HCT116 (cell line): Measurements from ENCODE around the gene LACC1. TPM values are rescaled to one million over a fixed set of nuclear protein-coding genes. Genes with fewer than 3 reads are reported as not detected.

Experiments used
- ATAC-seq: fragments of 200-7000 bp; cut with Tn5 transposase; 2 replicates; pipeline ENCODE4 v1.9.1; 2020; ENCODE audit warnings: mild to moderate bottlenecking, moderate library complexity
- BruUV-seq: library from RNA; stranded (reverse); fragments of 400-500 nt; replicated peaks from 2 replicates; lab custom pipeline; 2021; lab: Mats Ljungman, UMichigan
- CTCF ChIA-PET: fragments of 300-600 bp; sonication (Branson Sonifier 250); formaldehyde crosslinking; loops from one replicate; lab custom pipeline; 2021; ENCODE audit warnings: antibody characterized with exemption; lab: Charles Lee
- POLR2A ChIA-PET: fragments of 300-600, 350-600 bp; sonication (Branson Sonifier 250); formaldehyde crosslinking; loops from one replicate; lab custom pipeline; 2021; ENCODE audit warnings: antibody characterized with exemption; lab: Charles Lee
- RAD21 ChIA-PET, 2 experiments: fragments of 300-600 bp; sonication (Branson Sonifier 250); formaldehyde crosslinking; loops; one replicate each; lab custom pipeline; 2023; ENCODE audit warnings: low total read pairs in 2 of 2; ENCODE audit not compliant: uncharacterized antibody in 2 of 2, unreplicated experiment in 2 of 2, low non-redundant PET in 1 of 2; lab: Charles Lee
- DNase-seq: peaks from one replicate; pipeline ENCODE4 v3.0.0-alpha.2; 2010; ENCODE audit warnings: low read depth, low spot score
- H2AFZ ChIP-seq: fragments of 200-600 bp; shearing (Covaris generic), sonication (generic); 2 replicates; pipeline ENCODE4 v1.6.1; 2017; ENCODE audit warnings: low read depth, mixed run types, mixed read lengths, antibody characterized with exemption, low read length; ENCODE audit not compliant: poor library complexity, severe bottlenecking
- H3K27ac ChIP-seq: 2 replicates; pipeline ENCODE4 v1.5.1; 2012; ENCODE audit warnings: low read depth, low read length
- H3K27me3 ChIP-seq: fragments of 200-600 bp; sonication (generic); 2 replicates; pipeline ENCODE4 v1.6.1; 2016; ENCODE audit warnings: mixed run types, low read length, mixed read lengths; ENCODE audit not compliant: insufficient read depth
- H3K36me3 ChIP-seq, 2 experiments: fragments of 200-500 bp in 1 of 2; fragments of 200-600 bp in 1 of 2; sonication (Bioruptor generic) in 1 of 2; sonication (generic) in 1 of 2; 2 replicates each; pipeline versions ENCODE4 v1.5.1 to v1.6.1; 2014 to 2016; ENCODE audit warnings: low read length in 2 of 2, inconsistent platforms in 1 of 2, mixed read lengths in 1 of 2, mixed run types in 1 of 2; ENCODE audit not compliant: insufficient read depth in 2 of 2, control insufficient read depth in 1 of 2
- H3K4me1 ChIP-seq, 2 experiments: fragments of 200-600 bp in 1 of 2; sonication (generic) in 1 of 2; 2 replicates each; pipeline versions ENCODE4 v1.5.1 to v1.6.1; 2012 to 2017; ENCODE audit warnings: low read length in 2 of 2, inconsistent platforms in 1 of 2, mild to moderate bottlenecking in 1 of 2, mixed read lengths in 1 of 2, mixed run types in 1 of 2, moderate library complexity in 1 of 2; ENCODE audit not compliant: insufficient read depth in 2 of 2, control insufficient read depth in 1 of 2
- H3K4me2 ChIP-seq: fragments of 200-600 bp; sonication (generic); 2 replicates; pipeline ENCODE4 v1.6.1; 2017; ENCODE audit warnings: mixed run types, low read length, mixed read lengths
- H3K4me3 ChIP-seq, 2 experiments: fragments of 200-600 bp in 1 of 2; sonication (generic) in 1 of 2; replicated peaks in 1 of 2; 2 replicates each; pipeline ENCODE4 v1.5.1; 2011 to 2016; ENCODE audit warnings: low read length in 2 of 2, control low read depth in 1 of 2, low read depth in 1 of 2, mild to moderate bottlenecking in 1 of 2, mixed read lengths in 1 of 2, mixed run types in 1 of 2
- H3K79me2 ChIP-seq: fragments of 200-600 bp; sonication (generic); 2 replicates; pipeline ENCODE4 v1.6.1; 2017; ENCODE audit warnings: mild to moderate bottlenecking, mixed run types, low read length, moderate library complexity, mixed read lengths; ENCODE audit not compliant: insufficient read depth
- H3K9ac ChIP-seq: fragments of 200-600 bp; sonication (generic); 2 replicates; pipeline ENCODE4 v1.6.1; 2016; ENCODE audit warnings: low read length, mixed read lengths
- H3K9me2 ChIP-seq: fragments of 200-600 bp; sonication (generic), shearing (Covaris generic); 2 replicates; pipeline ENCODE4 v1.6.1; 2017; ENCODE audit warnings: mixed run types, mild to moderate bottlenecking, moderate library complexity; ENCODE audit not compliant: insufficient read depth
- H3K9me3 ChIP-seq, 2 experiments: fragments of 200-500 bp in 1 of 2; fragments of 200-600 bp in 1 of 2; sonication (Bioruptor generic) in 1 of 2; sonication (generic) in 1 of 2; 2 replicates each; pipeline ENCODE4 v1.6.1; 2014 to 2017; ENCODE audit warnings: low read length in 2 of 2, mixed read lengths in 2 of 2, inconsistent platforms in 1 of 2, low read depth in 1 of 2, mild to moderate bottlenecking in 1 of 2, mixed run types in 1 of 2, moderate library complexity in 1 of 2; ENCODE audit not compliant: control insufficient read depth in 1 of 2, insufficient read depth in 1 of 2
- H4K20me1 ChIP-seq: fragments of 200-600 bp; sonication (generic), shearing (Covaris generic); 2 replicates; pipeline ENCODE4 v1.6.1; 2017; ENCODE audit warnings: mixed run types, mild to moderate bottlenecking, moderate library complexity; ENCODE audit not compliant: insufficient read depth
- CBX3 ChIP-seq: IDR thresholded peaks from 2 replicates; pipeline ENCODE4 v1.6.1; 2012; ENCODE audit warnings: low read depth
- CEBPB ChIP-seq: IDR thresholded peaks from 2 replicates; pipeline ENCODE4 v1.6.1; 2012; ENCODE audit warnings: low read depth
- ELF1 ChIP-seq: IDR thresholded peaks from 2 replicates; pipeline ENCODE4 v1.6.1; 2012; ENCODE audit warnings: low read depth, borderline replicate concordance
- FOSL1 ChIP-seq: IDR thresholded peaks from 2 replicates; pipeline ENCODE4 v1.6.1; 2012; ENCODE audit warnings: low read depth
- MAX ChIP-seq: IDR thresholded peaks from 2 replicates; pipeline ENCODE4 v1.6.1; 2012
- RAD21 ChIP-seq: IDR thresholded peaks from 2 replicates; pipeline ENCODE4 v1.6.1; 2012; ENCODE audit warnings: low read depth, mild to moderate bottlenecking
- SP1 ChIP-seq: IDR thresholded peaks from 2 replicates; pipeline ENCODE4 v1.6.1; 2012; ENCODE audit warnings: low read depth
- TCF7L2 ChIP-seq: IDR thresholded peaks from 2 replicates; pipeline ENCODE4 v1.7.0; 2011; ENCODE audit warnings: borderline replicate concordance, inconsistent platforms; ENCODE audit not compliant: insufficient read depth, insufficient read length; ENCODE audit errors: extremely low read depth
- YY1 ChIP-seq: IDR thresholded peaks from 2 replicates; pipeline ENCODE4 v1.6.1; 2011; ENCODE audit warnings: low read length, low read depth, moderate library complexity, mild to moderate bottlenecking; ENCODE audit not compliant: insufficient replicate concordance; ENCODE audit errors: extremely low read depth
- ZNF274 ChIP-seq: fragments of 200-500 bp; sonication (Bioruptor generic); IDR thresholded peaks from 2 replicates; pipeline ENCODE4 v1.6.1; 2014; ENCODE audit warnings: mild to moderate bottlenecking, low read depth, low read length, inconsistent platforms
- intact Hi-C: fragments of 100-400 bp; cut with micrococcal nuclease; formaldehyde crosslinking; loops from 2 replicates; pipeline ENCODE4 v1.10.0; 2022
- total RNA-seq: library from RNA; stranded (reverse); gene quantifications from one replicate; pipeline ENCODE4 v1.2.1, GENCODE V29; 2021; ENCODE audit not compliant: unreplicated experiment

Gene LACC1
- total RNA-seq, 1 experiment from 2014 or later, result 2.6 TPM

GRCh38 chr13:43864921-43865320 lies 14.8 kb upstream of the LACC1 start:
- Histone ChIP-seq H2AFZ (no peak overlapping the region), H3K27ac (no peak overlapping the region), H3K9ac (no peak overlapping the region), H4K20me1 (no peaks in the 10 kb centered on the region), H3K4me3 (no peak overlapping the region), H3K27me3 (no peaks in the 10 kb centered on the region), H3K36me3 (no peaks in the 10 kb centered on the region), H3K9me2 (no peaks in the 10 kb centered on the region), H3K4me2 (no peak overlapping the region), H3K9me3 (no peaks in the 10 kb centered on the region), H3K79me2 (no peaks in the 10 kb centered on the region), H3K4me1 (peaks cover 0 to 16% of the 10 kb centered on the region in 2 experiments; a peak in 3 of 4 replicates)
- POLR2A ChIA-PET, result no interaction called here
- TF ChIP-seq ZNF274 (no peak), YY1 (no peak), RAD21 (no peak), TCF7L2 (no peak), ELF1 (no peak)
- CTCF ChIA-PET, result no interaction called here
- ATAC-seq, result no peak
- BruUV-seq, result no TSS peak
- RAD21 ChIA-PET, result no interaction called here
- DNase-seq, result no peak
- intact Hi-C loops, result no loop called here

GRCh38 chr13:43865892-43866291 lies 13.8 kb upstream of the LACC1 start:
- Histone ChIP-seq H3K9me3 (no peaks in the 10 kb centered on the region), H3K27me3 (no peaks in the 10 kb centered on the region), H3K4me1 (peaks cover 0 to 16% of the 10 kb centered on the region in 2 experiments; a peak in 3 of 4 replicates), H3K79me2 (no peaks in the 10 kb centered on the region), H3K9ac (peak overlapping the region; percentile 14; the same call in 1 of the 2 replicates), H2AFZ (no peak overlapping the region), H3K4me3 (no peak overlapping the region), H3K9me2 (no peaks in the 10 kb centered on the region), H4K20me1 (no peaks in the 10 kb centered on the region), H3K36me3 (no peaks in the 10 kb centered on the region), H3K27ac (no peak overlapping the region), H3K4me2 (peak overlapping the region; percentile 39)
- ATAC-seq (peak; percentile 44; the same call in 1 of the 2 replicates), DNase-seq (peak; percentile 43)
- ChIA-PET POLR2A (interaction anchor here (0.6 to 1.0 kb wide), 2 partner anchors 14 to 790 kb away, joined by 3 to 4 read pairs; partner anchors contain the start of genes CCDC122 and LACC1), CTCF (interaction anchor here (1.0 to 1.3 kb wide), 2 partner anchors 9 to 61 kb away, joined by 3 to 4 read pairs; no protein-coding TSS in a partner anchor), RAD21 (no interaction called here)
- TF ChIP-seq CEBPB (peak; percentile 55; the same call in 1 of the 2 replicates), SP1 (peak; percentile 36; the same call in 1 of the 2 replicates), YY1 (no peak), CBX3 (no peak), FOSL1 (0 out of 2 replicates have a peak, but pooled peaks have one; percentile 21), MAX (no peak)
- intact Hi-C loops, result no loop called here
- BruUV-seq, result no TSS peak
